Smooth muscle cell (in vitro differentiated cells): ENCODE results near the gene ASF1A. TPM values are rescaled to one million over a fixed set of nuclear protein-coding genes. Genes with fewer than 3 reads are reported as not detected.

Experiments used
- DNase-seq: peaks from one replicate; lab custom pipeline; 2025; ENCODE audit not compliant: unreplicated experiment; lab: John Stamatoyannopoulos, UW
- H2AFZ ChIP-seq: fragments of 200-600 bp; sonication (generic); 2 replicates; pipeline ENCODE4 v1.6.0; 2016; ENCODE audit warnings: antibody characterized with exemption, low read depth, mild to moderate bottlenecking
- H3F3A ChIP-seq: fragments of 200-600 bp; sonication (generic); 2 replicates; pipeline ENCODE4 v1.6.0; 2017; ENCODE audit warnings: antibody characterized with exemption, low read depth
- H3K27ac ChIP-seq: fragments of 200-600 bp; sonication (generic); 2 replicates; pipeline ENCODE4 v1.5.1; 2016; ENCODE audit warnings: low read depth, mild to moderate bottlenecking
- H3K27me3 ChIP-seq: fragments of 200-600 bp; sonication (generic); 2 replicates; pipeline ENCODE4 v1.6.1; 2016; ENCODE audit warnings: low read depth, mild to moderate bottlenecking
- H3K36me3 ChIP-seq: fragments of 200-600 bp; sonication (generic); 2 replicates; pipeline ENCODE4 v1.5.1; 2016; ENCODE audit warnings: low read depth
- H3K4me1 ChIP-seq: fragments of 200-600 bp; sonication (generic); 2 replicates; pipeline ENCODE4 v1.5.1; 2016; ENCODE audit warnings: low read depth
- H3K4me2 ChIP-seq: fragments of 200-600 bp; sonication (generic); 2 replicates; pipeline ENCODE4 v1.6.0; 2016; ENCODE audit warnings: mild to moderate bottlenecking
- H3K4me3 ChIP-seq: fragments of 200-600 bp; sonication (generic); 2 replicates; pipeline ENCODE4 v1.5.1; 2016; ENCODE audit warnings: mild to moderate bottlenecking
- H3K79me2 ChIP-seq: fragments of 200-600 bp; sonication (generic); 2 replicates; pipeline ENCODE4 v1.6.0; 2016; ENCODE audit warnings: low read depth, mild to moderate bottlenecking
- H3K9ac ChIP-seq: fragments of 200-600 bp; sonication (generic); 2 replicates; pipeline ENCODE4 v1.6.0; 2016; ENCODE audit warnings: low read depth
- H3K9me3 ChIP-seq: fragments of 200-600 bp; sonication (generic); replicated peaks from 2 replicates; pipeline ENCODE4 v1.5.1; 2016; ENCODE audit warnings: low read depth
- H4K20me1 ChIP-seq: fragments of 200-600 bp; sonication (generic); 2 replicates; pipeline ENCODE4 v1.6.0; 2016; ENCODE audit warnings: low read depth
- CTCF ChIP-seq: fragments of 200-600 bp; sonication (generic); IDR thresholded peaks from 2 replicates; pipeline ENCODE4 v1.5.1; 2017; ENCODE audit warnings: borderline replicate concordance, mild to moderate bottlenecking, antibody characterized with exemption; ENCODE audit not compliant: insufficient read depth, poor library complexity, severe bottlenecking
- WGBS: methylation state at CpG from one replicate; pipeline ENCODE4 v1.1.7; 2016; ENCODE audit warnings: low lambda C conversion rate; 5-methylcytosine and 5-hydroxymethylcytosine counted together
- polyA plus RNA-seq: library from polyadenylated mRNA; unstranded; fragments of >200 nt; fragmentation: Nextera tagmentation; extraction: Ambion mirVana; gene quantifications from 2 replicates; pipeline ENCODE4 v1.2.1, GENCODE V29; 2016
- total RNA-seq: library from RNA; depleted of rRNA; stranded (reverse); fragments of >200 nt; gene quantifications from 2 replicates; pipeline ENCODE4 v1.2.3, GENCODE V29; 2014

ASF1A gene
- total and polyA plus RNA-seq, 2 experiments from 2014 or later: 33.4 to 38.8 TPM

GRCh38 chr6:118882314-118882905 is 11.5 kb upstream of the ASF1A start:
- WGBS: 57% methylated on average over 4 of the region's 4 CpGs

GRCh38 chr6:118886641-118887040 is 7.3 kb upstream of the ASF1A start:
- H3F3A ChIP-seq: no peaks in the 10 kb centered on the region
- H3K27ac ChIP-seq: no peak overlapping the region
- no peak overlapping the region for H3K9ac ChIP-seq
- no peaks in the 10 kb centered on the region for H3K9me3 ChIP-seq
- no peaks in the 10 kb centered on the region for H3K27me3 ChIP-seq
- H3K36me3 ChIP-seq: no peaks in the 10 kb centered on the region
- H3K4me2 ChIP-seq: no peak overlapping the region
- H3K4me3 ChIP-seq: no peak overlapping the region
- no peak for TF ChIP-seq CTCF
- peaks cover 19% of the 10 kb centered on the region for H4K20me1 ChIP-seq
- DNase-seq: no peak
- H2AFZ ChIP-seq: no peak overlapping the region
- WGBS: 98% methylated on average over 6 of the region's 6 CpGs
- H3K4me1 ChIP-seq: no peaks in the 10 kb centered on the region
- H3K79me2 ChIP-seq: peaks cover 84% of the 10 kb centered on the region

More at GRCh38 chr6:118882314-118882905, 11.5 kb upstream of the ASF1A start:
- Histone ChIP-seq H3K27ac (no peak overlapping the region), H3K27me3 (no peaks in the 10 kb centered on the region), H3K36me3 (no peaks in the 10 kb centered on the region), H3K79me2 (peaks cover 78% of the 10 kb centered on the region), H3K9ac (no peak overlapping the region), H3K9me3 (no peaks in the 10 kb centered on the region), H3K4me2 (no peak overlapping the region), H3F3A (no peaks in the 10 kb centered on the region), H3K4me1 (no peaks in the 10 kb centered on the region), H3K4me3 (no peak overlapping the region), H2AFZ (no peak overlapping the region), H4K20me1 (peaks cover 21% of the 10 kb centered on the region)
- no peak for DNase-seq
- no peak for TF ChIP-seq CTCF

- Histone ChIP-seq H3K27ac (no peak overlapping the region), H3K9me3 (no peaks in the 10 kb centered on the region), H3F3A (peaks cover 11% of the 10 kb centered on the region), H3K36me3 (no peaks in the 10 kb centered on the region), H3K4me1 (peaks cover 9% of the 10 kb centered on the region), H3K9ac (no peak overlapping the region), H3K4me3 (no peak overlapping the region), H3K4me2 (no peak overlapping the region), H4K20me1 (peaks cover 13% of the 10 kb centered on the region), H3K27me3 (no peaks in the 10 kb centered on the region), H3K79me2 (peaks cover 64% of the 10 kb centered on the region), H2AFZ (no peak overlapping the region)
- 64% methylated on average over 4 of the region's 4 CpGs for WGBS
- DNase-seq: no peak
- no peak for TF ChIP-seq CTCF
Observed at GRCh38 chr6:118889163-118889562, 4.8 kb upstream of the ASF1A start.
